ENCODE data around the gene EN2. TPM values are rescaled to one million over a fixed set of nuclear protein-coding genes. Genes with fewer than 3 reads are reported as not detected.

Gene EN2
- total RNA-seq, 4 donors from 2014 or later: not detected

GRCh38 chr7:155468785-155469148 is 10.8 kb downstream of the EN2 start:
- no peaks in the 10 kb centered on the region for H3K9me3 ChIP-seq
- H3K4me3 ChIP-seq: no peak overlapping the region
- no peak overlapping the region for H3K27ac ChIP-seq
- no peak for TF ChIP-seq POLR2A (IDR thresholded peaks at IDR 0.05)
- no peak for TF ChIP-seq EP300 (IDR thresholded peaks at IDR 0.05; ENCODE audit: low read depth)
- TF ChIP-seq, protein P1, sequence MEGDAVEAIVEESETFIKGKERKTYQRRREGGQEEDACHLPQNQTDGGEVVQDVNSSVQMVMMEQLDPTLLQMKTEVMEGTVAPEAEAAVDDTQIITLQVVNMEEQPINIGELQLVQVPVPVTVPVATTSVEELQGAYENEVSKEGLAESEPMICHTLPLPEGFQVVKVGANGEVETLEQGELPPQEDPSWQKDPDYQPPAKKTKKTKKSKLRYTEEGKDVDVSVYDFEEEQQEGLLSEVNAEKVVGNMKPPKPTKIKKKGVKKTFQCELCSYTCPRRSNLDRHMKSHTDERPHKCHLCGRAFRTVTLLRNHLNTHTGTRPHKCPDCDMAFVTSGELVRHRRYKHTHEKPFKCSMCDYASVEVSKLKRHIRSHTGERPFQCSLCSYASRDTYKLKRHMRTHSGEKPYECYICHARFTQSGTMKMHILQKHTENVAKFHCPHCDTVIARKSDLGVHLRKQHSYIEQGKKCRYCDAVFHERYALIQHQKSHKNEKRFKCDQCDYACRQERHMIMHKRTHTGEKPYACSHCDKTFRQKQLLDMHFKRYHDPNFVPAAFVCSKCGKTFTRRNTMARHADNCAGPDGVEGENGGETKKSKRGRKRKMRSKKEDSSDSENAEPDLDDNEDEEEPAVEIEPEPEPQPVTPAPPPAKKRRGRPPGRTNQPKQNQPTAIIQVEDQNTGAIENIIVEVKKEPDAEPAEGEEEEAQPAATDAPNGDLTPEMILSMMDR (IDR thresholded peaks at IDR 0.05): no peak
- no peak for TF ChIP-seq POLR2AphosphoS5 (IDR thresholded peaks at IDR 0.05)
- peaks cover 100% of the 10 kb centered on the region for H3K27me3 ChIP-seq
- H3K36me3 ChIP-seq: no peaks in the 10 kb centered on the region
- no peak for DNase-seq
- WGBS, 2 donors (ENCODE audit: low coverage in 1 of 2): 10 to 18% methylated on average over 10 of the region's 10 CpGs
- intact Hi-C loops (cut with DNase I; ENCODE audit: low total_unique reads): no loop called here
- H3K4me1 ChIP-seq: peaks cover 11 to 20% (median 15%) of the 10 kb centered on the region in 4 donors
- in situ Hi-C loops (cut with MboI; ENCODE audit: low pct_ligation_motif_present in 1 of 4, low pct_unique_long_range_greater_than_20kb in 1 of 4, low sequenced_read_pairs in 3 of 4): no loop called here

DNA sequence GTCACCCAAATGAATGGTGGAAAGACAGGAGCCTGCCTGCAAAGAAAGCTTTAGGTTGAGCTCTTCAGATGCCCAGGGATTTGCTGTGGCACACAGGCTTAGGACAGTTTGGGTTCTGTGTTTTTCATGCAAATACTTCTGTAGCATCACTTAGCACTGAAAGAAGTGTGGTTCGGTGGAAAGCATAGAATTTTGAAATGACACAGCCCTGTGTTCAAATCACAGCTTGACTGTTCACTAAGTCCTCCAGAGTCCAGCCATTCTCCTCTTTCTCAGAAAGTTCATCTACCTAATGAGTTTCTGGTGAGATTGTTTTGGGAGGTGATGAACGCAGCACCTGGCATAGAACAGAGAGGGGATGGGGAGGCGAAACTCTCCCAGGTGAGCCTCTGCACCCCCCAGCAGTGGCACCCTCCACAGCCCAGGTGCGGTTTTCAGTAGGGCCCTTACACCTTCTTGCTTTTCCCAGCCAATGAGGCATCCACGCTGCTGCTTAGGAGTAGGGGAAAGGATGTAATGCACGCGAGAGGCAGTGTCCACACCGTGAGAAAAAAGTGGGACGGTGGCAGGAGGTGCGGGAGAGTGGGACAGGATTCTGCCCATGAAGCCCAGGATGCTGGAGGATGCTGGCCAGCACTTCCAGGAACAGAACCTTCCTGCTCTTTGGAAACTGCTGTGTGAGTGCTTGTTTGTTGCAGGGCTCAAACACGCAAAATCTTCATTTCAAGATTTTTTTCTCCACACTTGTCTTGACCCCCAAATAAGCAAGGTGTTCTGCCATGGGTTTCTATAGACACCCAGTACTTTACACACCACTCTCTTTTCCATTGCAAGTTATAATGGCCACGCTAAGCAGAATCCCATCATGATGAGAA is 11.6 kb downstream of the EN2 start:
- DNase-seq: no peak

DNA sequence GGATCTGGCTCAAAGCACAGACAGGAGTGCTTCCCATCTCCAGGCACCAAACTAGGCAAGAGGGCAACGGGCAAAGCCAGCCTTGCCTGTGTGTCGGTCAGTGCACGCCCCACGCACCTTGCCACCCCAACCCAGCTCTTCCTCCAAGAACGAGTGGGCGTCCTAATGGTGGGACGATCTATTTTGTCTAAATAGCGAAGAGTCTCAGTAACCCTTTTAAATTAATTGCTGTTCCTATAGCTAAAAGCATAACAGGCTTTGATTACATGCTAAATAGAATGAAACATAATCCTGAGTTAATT is 12.2 kb downstream of the EN2 start:
- H3K27ac ChIP-seq: no peak overlapping the region
- peaks cover 100% of the 10 kb centered on the region for H3K27me3 ChIP-seq
- H3K9me3 ChIP-seq: no peaks in the 10 kb centered on the region
- no peak overlapping the region for H3K4me3 ChIP-seq
- peaks cover 11 to 20% (median 15%) of the 10 kb centered on the region in 4 donors for H3K4me1 ChIP-seq
- TF ChIP-seq, protein P1 (IDR thresholded peaks at IDR 0.05): no peak
- TF ChIP-seq EP300 (IDR thresholded peaks at IDR 0.05; ENCODE audit: low read depth) (no peak), POLR2A (IDR thresholded peaks at IDR 0.05) (no peak), POLR2AphosphoS5 (IDR thresholded peaks at IDR 0.05) (no peak)
- no peaks in the 10 kb centered on the region for H3K36me3 ChIP-seq
- DNase-seq: no peak
- intact Hi-C loops (cut with DNase I; ENCODE audit: low total_unique reads) (no loop called here), in situ Hi-C loops (cut with MboI; ENCODE audit: low pct_ligation_motif_present in 1 of 4, low pct_unique_long_range_greater_than_20kb in 1 of 4, low sequenced_read_pairs in 3 of 4) (no loop called here)
- WGBS, 2 donors (ENCODE audit: low coverage in 1 of 2): 42% methylated on average over 8 of the region's 8 CpGs; no CpG with 5 or more reads in 1 of the 2 donors

More for the DNA sequence above, 11.6 kb downstream of the EN2 start:
- Histone ChIP-seq H3K9me3 (no peaks in the 10 kb centered on the region), H3K4me3 (no peak overlapping the region), H3K36me3 (no peaks in the 10 kb centered on the region), H3K27ac (no peak overlapping the region), H3K27me3 (peaks cover 100% of the 10 kb centered on the region), H3K4me1 (peaks cover 11 to 20% (median 15%) of the 10 kb centered on the region in 4 donors)
- intact Hi-C loops (cut with DNase I; ENCODE audit: low total_unique reads) (no loop called here), in situ Hi-C loops (cut with MboI; ENCODE audit: low pct_ligation_motif_present in 1 of 4, low pct_unique_long_range_greater_than_20kb in 1 of 4, low sequenced_read_pairs in 3 of 4) (no loop called here)
- TF ChIP-seq POLR2A (IDR thresholded peaks at IDR 0.05): no peak
- TF ChIP-seq, protein P1 (IDR thresholded peaks at IDR 0.05): no peak
- 12 to 14% methylated on average over 9 to 12 of the region's 12 CpGs for WGBS, 2 donors (ENCODE audit: low coverage in 1 of 2)

GRCh38 chr7:155470686-155471638 is 13.0 kb downstream of the EN2 start:
- Histone ChIP-seq H3K27ac (no peak overlapping the region), H3K9me3 (no peaks in the 10 kb centered on the region), H3K36me3 (no peaks in the 10 kb centered on the region), H3K4me3 (no peak overlapping the region), H3K27me3 (peaks cover 100% of the 10 kb centered on the region), H3K4me1 (peaks cover 11 to 20% (median 15%) of the 10 kb centered on the region in 4 donors)
- no peak for DNase-seq
- in situ Hi-C loops (cut with MboI; ENCODE audit: low pct_ligation_motif_present in 1 of 4, low pct_unique_long_range_greater_than_20kb in 1 of 4, low sequenced_read_pairs in 3 of 4): no loop called here
- intact Hi-C loops (cut with DNase I; ENCODE audit: low total_unique reads): no loop called here
- no peak for TF ChIP-seq POLR2A (IDR thresholded peaks at IDR 0.05)
- TF ChIP-seq, protein P1 (IDR thresholded peaks at IDR 0.05): no peak
- no peak for TF ChIP-seq POLR2AphosphoS5 (IDR thresholded peaks at IDR 0.05)
- TF ChIP-seq EP300 (IDR thresholded peaks at IDR 0.05; ENCODE audit: low read depth): no peak
- 11 to 20% methylated on average over 1 to 24 of the region's 24 CpGs for WGBS, 2 donors (ENCODE audit: low coverage in 1 of 2)

Data from transverse colon (tissue), 4 donors.